GM12892 (cell line): ENCODE measurements around the gene UIMC1.

Source experiments
- DNase-seq: peaks from one replicate; pipeline ENCODE4 v3.0.0; 2011; ENCODE audit not compliant: insufficient read length
- FAIRE-seq: peaks from 2 replicates; lab custom pipeline; 2011; peaks lifted over from hg19 to GRCh38; lab: Jason Lieb, UNC
- POLR2A ChIP-seq: IDR thresholded peaks from 2 replicates; pipeline ENCODE4 v1.6.1; 2011; ENCODE audit warnings: low read depth, low read length, control low read depth
- POLR2AphosphoS5 ChIP-seq: IDR thresholded peaks from 2 replicates; pipeline ENCODE4 v1.6.1; 2011; ENCODE audit warnings: low read depth, low read length, control low read depth
- TAF1 ChIP-seq: IDR thresholded peaks from 2 replicates; pipeline ENCODE4 v1.6.1; 2011; ENCODE audit warnings: low read depth, mild to moderate bottlenecking, control low read depth, low read length, borderline replicate concordance

UIMC1 gene

DNA sequence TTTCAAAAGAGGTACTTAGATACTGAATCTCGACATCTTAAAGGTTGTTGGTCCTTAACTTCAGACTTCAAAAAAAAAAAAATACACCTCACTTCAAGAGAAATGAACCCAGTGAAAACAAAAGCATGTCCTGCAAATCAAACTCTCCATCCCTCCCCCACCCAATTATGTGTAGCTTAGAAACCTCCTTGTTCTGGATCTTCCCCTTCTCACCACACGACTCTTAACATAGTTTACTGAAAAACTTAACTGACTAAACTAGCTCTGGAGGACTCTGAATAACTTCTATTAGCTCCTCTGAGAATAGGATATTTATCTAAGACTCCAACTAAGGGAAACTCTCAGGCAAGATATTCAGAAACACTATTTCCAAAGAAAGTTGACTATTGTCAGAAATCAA lies 58.7 kb downstream of the UIMC1 start:
- no peak for TF ChIP-seq POLR2AphosphoS5
- no peak for TF ChIP-seq TAF1
- TF ChIP-seq POLR2A: no peak
- no peak for DNase-seq
- FAIRE-seq: no peak

DNA sequence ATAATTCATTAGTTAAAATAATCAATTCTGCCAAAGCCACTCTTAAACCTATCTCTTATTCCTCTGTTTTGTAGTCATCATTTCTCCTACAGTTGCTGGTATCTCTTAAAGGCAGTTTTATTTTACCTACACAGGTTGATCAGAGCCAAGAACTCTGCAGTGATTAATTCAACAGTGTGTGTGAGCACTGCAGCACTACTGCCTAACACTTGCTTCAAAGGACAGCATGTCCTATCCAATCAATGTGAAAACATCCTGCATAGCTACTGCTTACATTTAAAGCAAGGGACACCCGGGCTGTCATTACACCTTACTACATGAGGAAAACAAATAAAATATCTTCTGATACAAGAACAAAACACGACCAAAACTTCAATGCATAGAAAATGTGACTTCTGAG lies 62.3 kb downstream of the UIMC1 start:
- TF ChIP-seq POLR2A: no peak
- no peak for TF ChIP-seq POLR2AphosphoS5
- no peak for TF ChIP-seq TAF1
- DNase-seq (no peak), FAIRE-seq (no peak)

DNA sequence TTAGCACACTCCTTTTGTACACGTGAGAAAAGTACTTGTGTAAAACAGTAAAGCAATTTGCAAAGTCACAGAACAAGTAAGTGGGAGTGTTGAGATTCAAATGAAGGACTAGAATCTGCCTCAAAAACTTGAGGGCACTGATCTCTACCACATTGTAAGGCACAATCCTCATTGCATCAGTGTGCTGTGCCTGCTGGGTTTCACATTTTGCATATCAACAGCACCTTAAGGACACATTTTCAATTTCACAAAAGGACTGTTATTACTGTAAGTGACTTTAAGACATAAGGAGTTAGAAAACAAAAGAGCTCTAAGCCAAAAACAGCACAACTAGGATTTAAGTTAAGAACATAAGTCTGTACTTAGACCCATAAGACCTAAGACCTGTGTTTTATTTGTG lies 62.8 kb downstream of the UIMC1 start:
- FAIRE-seq (no peak), DNase-seq (no peak)
- TF ChIP-seq POLR2AphosphoS5: no peak
- no peak for TF ChIP-seq POLR2A
- no peak for TF ChIP-seq TAF1

DNA sequence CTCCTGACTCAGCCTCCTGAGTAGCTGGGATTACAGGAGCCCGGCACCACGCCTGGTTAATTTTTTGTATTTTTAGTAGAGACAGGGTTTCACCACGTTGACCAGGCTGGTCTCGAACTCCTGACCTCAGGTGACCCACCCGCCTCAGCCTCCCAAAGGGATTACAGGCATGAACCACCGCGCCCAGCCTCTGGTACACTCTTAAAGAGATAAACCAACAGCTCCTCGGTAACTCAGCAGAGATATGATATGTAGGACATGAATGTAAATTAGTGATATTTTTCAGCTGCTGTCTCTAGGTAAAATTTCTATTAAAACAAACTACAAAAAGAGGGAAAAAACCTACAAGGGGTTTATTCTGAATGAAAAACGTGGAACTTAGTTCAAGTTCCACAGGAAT lies 64.6 kb downstream of the UIMC1 start:
- FAIRE-seq (no peak), DNase-seq (no peak)
- no peak for TF ChIP-seq POLR2A
- TF ChIP-seq POLR2AphosphoS5: no peak
- TF ChIP-seq TAF1: no peak

DNA sequence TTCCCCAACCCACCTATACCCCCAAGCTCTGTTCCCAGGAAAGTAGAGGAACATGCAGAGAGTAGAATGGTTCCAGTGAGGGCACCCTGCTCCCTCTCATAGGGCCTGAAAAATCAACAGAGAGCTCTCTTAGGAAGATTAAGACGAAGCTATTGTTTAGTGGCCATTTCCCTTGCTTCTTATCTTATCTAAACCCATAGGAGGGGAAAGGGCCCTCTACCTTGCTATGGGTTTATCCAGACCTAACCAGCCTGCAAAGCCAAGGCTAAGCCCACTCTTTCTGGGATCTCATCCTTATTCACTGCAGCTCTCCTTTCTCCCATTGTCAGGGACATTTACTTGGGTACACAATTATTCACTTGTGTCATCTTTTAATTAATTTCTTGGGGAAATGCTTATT lies 68.1 kb downstream of the UIMC1 start:
- FAIRE-seq: no peak
- no peak for TF ChIP-seq TAF1
- no peak for TF ChIP-seq POLR2AphosphoS5
- no peak for TF ChIP-seq POLR2A
- no peak for DNase-seq

DNA sequence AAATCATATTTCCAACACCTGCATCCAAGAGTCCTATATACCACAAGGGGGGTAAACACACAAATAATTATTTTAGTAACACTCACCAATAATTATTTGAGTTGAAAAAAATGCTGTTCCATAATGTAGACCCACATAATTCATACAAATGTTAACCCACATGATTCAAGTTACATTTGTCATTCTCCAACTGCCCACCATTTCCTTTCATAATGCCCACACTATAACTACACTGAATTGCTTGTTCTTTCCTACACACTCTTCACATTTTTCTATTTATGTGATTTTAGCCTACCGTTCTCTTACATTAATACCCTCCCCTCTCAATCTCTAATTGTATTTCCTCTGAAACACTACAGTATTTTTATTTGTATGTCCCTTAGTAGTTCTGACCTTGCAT lies 71.6 kb downstream of the UIMC1 start:
- no peak for TF ChIP-seq POLR2AphosphoS5
- TF ChIP-seq TAF1: no peak
- no peak for TF ChIP-seq POLR2A
- no peak for FAIRE-seq
- DNase-seq: no peak

DNA sequence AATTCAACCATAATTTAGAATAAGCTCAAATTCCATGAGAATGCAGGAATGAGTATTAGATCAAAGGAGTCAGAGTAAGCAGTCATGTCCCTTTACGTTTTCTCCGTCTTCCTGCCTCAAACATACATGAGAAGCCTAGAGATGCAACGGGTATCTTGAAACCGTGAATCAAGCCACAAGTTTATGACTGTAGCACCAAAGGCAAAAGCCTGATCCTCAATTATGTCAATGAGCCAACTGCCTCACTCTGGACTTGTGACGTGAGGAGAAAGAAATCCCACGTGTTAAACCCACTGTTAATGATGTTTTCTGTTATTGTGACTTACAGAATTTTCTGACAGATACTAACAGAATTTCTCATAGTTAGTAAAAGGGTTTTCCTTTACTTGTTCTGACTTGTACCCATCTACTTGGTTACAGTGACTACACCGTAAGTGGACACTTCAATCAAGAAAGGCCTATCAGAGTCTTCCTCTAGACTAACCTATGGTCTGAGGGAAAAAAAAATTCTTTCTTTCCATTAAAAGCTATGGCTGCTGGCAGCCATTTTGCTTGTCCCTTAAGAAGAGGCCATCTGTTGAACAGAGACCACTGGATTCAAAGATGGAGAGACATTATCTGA lies 72.2 kb downstream of the UIMC1 start:
- FAIRE-seq: no peak

DNA sequence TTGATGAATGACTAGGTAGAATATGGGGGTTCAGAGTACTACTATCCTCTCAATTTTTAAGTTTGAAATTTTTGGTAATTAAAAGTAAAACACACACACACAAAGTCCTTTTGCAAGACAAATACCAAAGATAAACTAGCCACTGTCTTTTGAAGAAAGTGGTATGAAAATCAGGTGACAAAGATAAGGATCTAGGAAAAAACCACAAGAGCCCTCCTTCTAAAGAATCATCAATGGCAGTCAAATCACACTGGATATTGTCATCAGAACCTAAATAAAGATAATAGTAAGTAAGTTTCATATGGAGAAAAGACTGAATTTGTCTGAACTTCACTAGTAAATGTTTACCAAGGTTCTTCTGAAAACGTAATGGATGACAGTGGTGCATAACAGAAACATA lies 76.9 kb downstream of the UIMC1 start:
- no peak for TF ChIP-seq POLR2A
- no peak for TF ChIP-seq POLR2AphosphoS5
- no peak for TF ChIP-seq TAF1
- DNase-seq (no peak), FAIRE-seq (no peak)

More for the DNA sequence above, 72.2 kb downstream of the UIMC1 start:
- no peak for TF ChIP-seq TAF1
- TF ChIP-seq POLR2AphosphoS5: no peak
- no peak for TF ChIP-seq POLR2A
- no peak for DNase-seq

DNA sequence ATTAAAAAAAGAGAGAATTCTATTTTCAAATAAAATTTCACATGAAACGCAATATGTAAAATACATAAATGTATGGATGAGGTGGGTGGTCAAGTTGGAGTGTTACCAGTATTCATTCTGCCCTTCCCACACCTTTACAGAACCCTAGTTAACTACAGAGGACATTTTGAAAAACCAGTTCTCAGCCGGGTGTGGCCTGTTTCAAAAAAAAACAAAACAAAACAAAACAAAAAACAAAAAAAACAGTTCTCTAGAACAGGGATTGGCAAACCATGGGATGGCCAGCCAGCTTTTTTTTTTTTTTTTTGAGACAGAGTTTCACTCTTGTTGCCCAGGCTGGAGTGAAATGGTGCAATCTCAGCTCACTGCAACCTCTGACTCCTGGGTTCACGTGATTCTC lies 79.0 kb downstream of the UIMC1 start:
- no peak for FAIRE-seq
- DNase-seq: no peak
- TF ChIP-seq TAF1: no peak
- TF ChIP-seq POLR2A: no peak
- no peak for TF ChIP-seq POLR2AphosphoS5

DNA sequence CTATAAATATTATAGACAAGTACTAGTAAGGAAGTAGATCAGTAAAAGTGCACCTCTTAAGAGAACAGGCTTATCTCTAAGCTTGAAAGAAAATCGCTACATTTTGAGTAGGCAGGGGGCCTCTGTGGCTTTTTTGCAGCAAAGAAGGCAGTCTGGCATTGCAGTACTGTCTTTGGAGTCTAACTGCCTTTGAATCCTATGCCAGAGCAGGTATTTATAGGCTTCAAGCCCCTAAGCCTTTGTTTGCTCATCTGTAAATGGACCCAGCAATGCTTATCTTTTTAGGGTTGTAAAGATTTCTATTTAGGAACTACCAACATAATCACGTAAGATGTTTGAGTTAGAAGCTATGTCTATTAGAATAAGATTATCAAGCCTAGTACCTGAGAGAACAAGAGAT lies 83.8 kb downstream of the UIMC1 start:
- FAIRE-seq: no peak
- TF ChIP-seq POLR2A: no peak
- DNase-seq: no peak

DNA sequence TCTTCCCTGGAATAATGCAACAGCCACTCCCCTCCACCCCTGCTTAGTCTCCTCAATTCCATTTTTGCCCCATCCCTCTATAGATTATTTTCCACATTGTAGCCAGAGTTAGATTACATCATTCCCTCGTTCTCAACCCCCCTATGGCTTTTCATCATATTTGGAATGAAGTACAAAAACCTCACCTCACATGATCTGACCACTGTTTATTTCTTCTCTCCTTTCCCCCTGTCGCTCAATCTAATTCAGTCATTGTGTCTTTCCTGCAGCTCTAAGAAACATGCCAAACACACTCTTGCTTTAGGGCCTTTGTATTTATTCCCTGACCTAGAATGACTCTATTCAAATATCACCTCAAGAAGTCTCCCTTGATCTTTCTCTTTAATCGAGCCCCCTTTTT lies 84.9 kb downstream of the UIMC1 start:
- TF ChIP-seq POLR2AphosphoS5 (no peak), TAF1 (no peak), POLR2A (no peak)
- no peak for DNase-seq
- FAIRE-seq: no peak

DNA sequence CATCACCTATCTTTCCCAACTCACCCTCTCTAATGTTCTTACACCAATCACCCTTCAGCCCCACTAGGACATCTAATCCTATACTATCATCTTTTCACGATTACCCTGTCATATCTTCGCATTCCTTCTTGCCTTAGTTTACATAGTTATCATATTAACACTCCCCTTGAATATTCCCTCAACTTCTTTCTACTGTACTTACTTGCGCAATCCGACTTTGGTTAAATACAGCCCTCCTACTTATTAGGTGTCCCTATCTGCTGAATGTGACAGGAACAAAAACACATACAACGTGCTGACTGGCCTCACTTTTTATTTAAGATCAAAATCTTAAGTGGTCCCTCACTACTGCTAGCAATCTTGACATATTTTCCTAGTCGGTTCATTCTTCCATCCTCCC lies 88.0 kb downstream of the UIMC1 start:
- DNase-seq (no peak), FAIRE-seq (no peak)
- TF ChIP-seq POLR2AphosphoS5 (no peak), TAF1 (no peak), POLR2A (no peak)

DNA sequence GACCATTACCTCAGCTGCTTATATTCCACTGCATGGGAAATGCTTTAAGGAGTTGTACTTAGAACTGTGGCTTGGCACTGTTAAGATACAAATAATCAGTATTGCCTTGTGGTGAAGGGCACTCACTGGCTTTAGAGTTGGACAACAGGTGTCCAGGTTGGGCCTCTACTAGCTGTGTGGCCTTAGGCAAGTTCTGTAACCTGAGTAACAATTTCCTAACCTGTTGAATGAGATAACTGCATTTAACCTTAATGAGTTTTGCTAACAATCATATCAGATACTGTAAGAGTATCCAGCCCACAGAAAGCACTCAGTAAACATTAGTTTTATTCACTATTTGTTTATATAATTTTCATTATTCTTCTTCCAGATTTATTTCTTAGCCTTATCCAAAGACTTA lies 90.2 kb downstream of the UIMC1 start:
- no peak for TF ChIP-seq TAF1
- TF ChIP-seq POLR2AphosphoS5: no peak
- no peak for TF ChIP-seq POLR2A
- FAIRE-seq (no peak), DNase-seq (no peak)
